Head of caudate nucleus (tissue), 42 donors: ENCODE measurements around the gene GPATCH11.

ENCODE experiments used
- DNase-seq, 42 donors: peaks; one replicate each; pipeline versions ENCODE4 v3.0.0 to v3.0.0-alpha.2; 2020 to 2021; ENCODE audit warnings: mixed read lengths in 7 of 42
- intact Hi-C: fragments of 100-400 bp; cut with DNase I; formaldehyde crosslinking; loops from one replicate; pipeline ENCODE4 v1.15.0; 2022

Gene GPATCH11

GRCh38 chr2:37102588-37102987, 18.3 kb downstream of the GPATCH11 start:
- no peak for DNase-seq
- intact Hi-C loops: no loop called here

DNA sequence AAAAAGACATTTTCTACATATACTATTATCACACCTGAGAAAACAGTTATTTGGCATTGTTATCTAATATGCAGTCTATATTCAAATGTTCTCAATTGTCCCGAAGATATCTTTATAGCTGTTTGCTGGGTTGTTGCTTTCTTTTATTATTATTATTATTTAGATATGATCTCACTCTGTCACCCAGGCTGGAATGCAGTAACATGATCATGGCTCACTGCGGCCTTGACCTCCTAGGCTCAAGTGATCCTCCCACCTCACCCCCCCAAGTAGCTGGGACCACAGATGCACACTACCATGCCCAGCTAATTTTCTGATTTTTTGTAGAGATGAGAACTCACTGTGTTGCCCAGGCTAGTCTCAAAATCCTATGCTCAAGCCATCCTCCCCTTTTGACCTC, 19.9 kb downstream of the GPATCH11 start:
- intact Hi-C loops: no loop called here
- no peak for DNase-seq

- no peak for DNase-seq
- intact Hi-C loops: no loop called here
Observed at GRCh38 chr2:37105150-37105549, 20.8 kb downstream of the GPATCH11 start.

GRCh38 chr2:37109523-37109922, 25.2 kb downstream of the GPATCH11 start:
- DNase-seq: no peak
- intact Hi-C loops: no loop called here

DNA sequence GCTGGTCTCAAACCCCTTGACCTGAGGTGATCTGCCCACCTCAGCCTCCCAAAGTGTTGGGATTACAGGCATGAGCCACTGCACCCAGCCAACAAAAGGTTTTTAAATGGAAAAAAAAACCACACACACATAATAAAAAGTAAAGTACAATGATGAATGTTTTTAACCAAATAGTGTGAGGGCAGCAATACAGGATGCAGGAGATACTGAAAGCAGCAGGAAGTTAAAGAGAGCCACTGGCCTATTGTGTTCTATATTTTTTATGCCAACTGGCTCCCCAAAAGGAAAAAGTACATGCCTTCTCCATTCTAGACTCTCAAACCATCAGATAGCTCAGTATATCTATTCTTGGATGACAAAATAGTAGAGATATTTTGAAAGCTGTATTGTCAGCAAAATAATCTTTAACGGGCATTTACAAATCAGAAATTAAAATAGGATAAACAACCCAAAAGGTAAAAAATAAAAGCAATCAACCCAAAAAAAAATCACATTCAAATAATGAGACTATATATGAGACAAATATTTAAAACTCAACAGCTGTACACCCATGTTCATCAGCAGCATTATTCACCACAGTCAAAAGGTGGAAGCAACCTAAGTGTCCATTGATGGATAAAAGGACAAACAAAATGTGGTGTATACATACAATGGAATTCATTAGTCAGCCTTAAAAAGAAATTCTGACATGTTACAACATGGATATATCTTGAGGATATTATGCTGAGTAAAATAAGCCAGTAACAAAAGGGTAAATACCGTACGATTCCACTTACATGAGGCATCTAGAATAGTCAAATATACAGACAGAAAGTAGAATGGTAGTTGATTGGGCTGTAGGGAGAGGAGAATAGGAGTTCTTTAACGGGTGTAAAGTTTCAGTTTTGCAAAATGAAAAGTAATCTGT, 26.2 kb downstream of the GPATCH11 start:
- DNase-seq: no peak
- intact Hi-C loops: no loop called here

DNA sequence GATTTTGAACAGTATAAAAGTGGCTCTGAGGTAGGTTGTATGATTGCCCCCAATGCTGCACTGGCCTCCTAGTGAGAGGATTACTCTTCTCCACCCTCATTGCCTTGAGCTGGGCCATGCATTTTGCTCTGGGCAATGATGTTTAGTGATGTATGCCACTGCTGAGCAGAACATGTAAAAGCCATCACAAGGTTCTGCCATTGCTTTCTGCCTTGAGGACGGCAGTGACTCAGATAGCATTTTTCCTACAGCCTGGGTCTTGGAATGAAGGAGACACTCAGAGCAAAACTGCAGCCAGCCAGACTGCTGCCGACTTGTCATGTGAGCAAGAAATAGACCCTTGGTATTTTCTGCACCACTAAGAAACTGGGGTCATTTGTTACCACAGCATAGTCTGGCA, 27.6 kb downstream of the GPATCH11 start:
- no peak for DNase-seq
- intact Hi-C loops: no loop called here

- intact Hi-C loops: no loop called here
- no peak for DNase-seq
Observed at GRCh38 chr2:37117566-37117965, 33.2 kb downstream of the GPATCH11 start.

DNA sequence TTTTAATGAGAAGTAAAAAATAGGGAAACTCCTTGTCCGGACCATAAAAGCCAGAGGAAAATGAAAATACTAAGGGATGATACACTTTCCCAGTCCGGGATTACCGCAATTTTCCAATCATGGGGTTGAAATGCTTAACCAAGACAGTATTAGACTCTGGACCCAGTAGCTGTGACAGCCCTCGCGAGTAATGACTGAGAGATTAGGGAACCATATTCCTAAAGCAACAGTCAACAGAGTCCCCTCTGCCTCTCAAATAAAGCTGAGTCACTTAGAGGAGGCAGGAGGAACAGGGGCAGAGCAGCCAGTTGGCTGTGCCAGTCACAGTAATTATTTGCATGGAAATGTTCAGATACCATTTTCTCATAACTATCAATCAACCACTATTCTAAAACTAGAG, 34.8 kb downstream of the GPATCH11 start:
- intact Hi-C loops: no loop called here
- no peak for DNase-seq

- intact Hi-C loops: no loop called here
- DNase-seq: no peak
Observed at GRCh38 chr2:37125416-37125815, 41.1 kb downstream of the GPATCH11 start.

GRCh38 chr2:37132914-37133313, 48.6 kb downstream of the GPATCH11 start:
- intact Hi-C loops: no loop called here

DNA sequence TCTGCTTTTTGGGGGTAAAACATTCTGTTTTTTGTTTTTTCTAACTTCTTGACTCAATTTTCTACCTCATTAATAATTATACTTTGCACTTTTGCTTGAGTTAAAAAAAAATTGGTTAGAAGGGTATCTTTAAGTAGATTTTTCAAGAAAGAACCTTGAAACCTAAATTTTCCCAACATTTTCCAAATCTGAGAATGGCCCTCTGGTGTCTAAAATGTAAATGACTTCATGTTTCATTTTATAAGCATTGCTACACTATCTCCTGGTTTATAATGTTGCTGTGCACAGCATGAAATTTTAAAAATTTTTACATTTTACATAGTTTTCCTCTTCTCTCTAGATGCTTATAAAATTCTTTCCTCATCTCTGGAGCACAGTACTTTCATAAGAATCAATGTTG, 58.2 kb downstream of the GPATCH11 start:
- DNase-seq: no peak
- intact Hi-C loops: no loop called here

More at GRCh38 chr2:37132914-37133313, 48.6 kb downstream of the GPATCH11 start:
- DNase-seq: no peak

- intact Hi-C loops: no loop called here
- no peak for DNase-seq
Observed at GRCh38 chr2:37143974-37144373, 59.7 kb downstream of the GPATCH11 start.

GRCh38 chr2:37146062-37146461, 61.7 kb downstream of the GPATCH11 start:
- no peak for DNase-seq
- intact Hi-C loops: no loop called here

DNA sequence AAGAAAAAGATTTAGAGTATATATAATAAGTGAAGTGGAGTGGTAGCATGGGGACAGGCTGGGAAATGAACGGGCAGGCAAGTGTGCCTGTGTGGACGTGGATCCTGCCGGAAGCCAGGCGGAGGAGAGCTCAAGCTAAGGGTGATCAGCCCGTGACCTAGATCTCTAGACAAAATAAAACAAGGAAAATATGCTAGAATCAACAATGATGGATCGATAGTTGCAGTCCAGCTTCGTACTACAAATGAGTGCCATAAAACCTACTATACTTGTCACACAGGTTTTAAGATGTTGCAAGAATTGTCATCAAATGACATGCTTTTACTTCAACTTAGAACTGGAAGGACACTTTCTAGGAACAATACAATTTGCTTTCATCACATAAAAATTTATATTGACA, 64.0 kb downstream of the GPATCH11 start:
- intact Hi-C loops: no loop called here
- DNase-seq: no peak
